NCI-H2171 (cell line): ENCODE results near the gene SLC25A1.
A peak's percentile ranks its signal among the peaks of the same experiment; 100 is the strongest.

ENCODE experiments used
- DNase-seq: peaks from one replicate; lab custom pipeline; 2025; lab: John Stamatoyannopoulos, UW

The SLC25A1 gene

DNA sequence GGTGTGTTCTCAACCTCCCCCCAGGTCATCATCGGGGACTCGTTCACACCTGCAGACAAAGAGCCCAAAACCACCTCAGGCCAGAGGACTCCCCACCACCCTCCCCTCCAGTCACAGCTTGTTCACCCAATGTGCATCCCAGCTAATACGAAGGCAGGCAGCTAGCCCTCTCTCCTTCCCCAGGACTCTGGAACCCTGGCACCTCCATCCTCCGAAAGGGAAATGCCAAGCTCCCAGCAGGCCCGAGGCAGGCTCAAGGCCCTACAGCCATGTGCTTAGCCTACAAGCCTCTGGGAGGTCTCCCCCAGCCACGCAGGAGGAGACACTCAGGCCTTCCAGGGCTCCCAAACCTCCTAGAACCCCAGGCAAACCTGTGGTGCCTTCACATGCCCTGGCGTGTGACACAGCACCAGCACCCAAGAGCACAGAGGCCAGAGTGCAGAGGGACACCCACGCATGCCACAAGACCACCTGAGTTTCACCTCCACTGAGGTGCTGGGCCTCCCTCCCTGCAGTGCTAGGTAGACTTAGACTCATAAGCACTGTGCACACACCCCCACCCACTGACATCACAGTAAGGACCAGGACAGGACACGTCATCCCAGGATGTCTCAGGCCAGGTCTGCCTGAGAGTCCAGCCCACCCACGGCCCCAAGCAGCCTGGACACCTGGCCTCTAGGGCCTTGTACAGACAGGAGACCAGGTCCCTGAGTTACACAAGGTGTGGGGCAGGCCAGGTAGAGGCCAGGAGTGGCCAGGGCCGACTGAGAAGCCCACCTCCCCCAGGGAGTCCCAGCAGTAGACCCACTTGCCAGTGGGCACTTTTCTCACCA, 40.9 kb downstream of the SLC25A1 start:
- DNase-seq, result no peak

DNA sequence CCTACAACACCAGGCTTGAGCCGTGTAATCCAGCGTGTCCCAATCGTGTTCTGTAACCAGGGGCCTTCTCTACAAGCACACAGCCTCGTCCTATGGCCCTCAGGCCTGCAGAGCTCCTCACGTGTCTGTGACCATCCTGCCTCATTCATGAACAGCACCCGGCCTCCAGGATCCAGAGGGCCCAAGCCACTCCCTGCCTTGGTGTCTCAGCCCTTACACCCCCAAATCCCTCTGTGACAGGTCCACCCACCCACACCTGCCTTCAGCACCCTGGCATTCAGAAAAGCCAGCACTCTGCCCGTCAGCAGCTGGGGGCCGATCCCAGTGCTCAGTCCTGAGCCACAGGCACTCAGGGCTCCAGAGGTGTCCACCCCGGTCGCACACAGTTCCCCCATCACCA, 41.6 kb downstream of the SLC25A1 start:
- no peak for DNase-seq

DNA sequence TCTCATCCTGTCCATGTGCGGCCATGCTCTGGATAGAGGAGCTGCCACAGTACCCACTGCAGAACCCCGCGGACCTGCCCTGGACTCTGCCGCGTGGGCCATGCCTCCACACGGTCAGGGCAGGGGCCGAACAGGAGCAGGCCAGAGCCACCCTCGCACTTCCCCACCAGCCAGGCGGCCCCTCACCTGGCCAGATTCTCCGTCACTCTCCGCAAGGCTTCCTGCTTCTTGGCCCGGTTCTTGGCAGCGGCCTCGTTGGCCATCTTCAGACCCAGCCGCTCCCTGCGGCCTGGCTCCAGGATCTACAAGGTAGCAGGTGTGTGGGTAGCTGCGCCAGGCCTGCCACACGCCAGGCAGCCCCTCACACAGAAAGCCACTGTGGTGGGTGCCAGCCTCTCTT, 43.7 kb downstream of the SLC25A1 start:
- DNase-seq, result no peak

DNA sequence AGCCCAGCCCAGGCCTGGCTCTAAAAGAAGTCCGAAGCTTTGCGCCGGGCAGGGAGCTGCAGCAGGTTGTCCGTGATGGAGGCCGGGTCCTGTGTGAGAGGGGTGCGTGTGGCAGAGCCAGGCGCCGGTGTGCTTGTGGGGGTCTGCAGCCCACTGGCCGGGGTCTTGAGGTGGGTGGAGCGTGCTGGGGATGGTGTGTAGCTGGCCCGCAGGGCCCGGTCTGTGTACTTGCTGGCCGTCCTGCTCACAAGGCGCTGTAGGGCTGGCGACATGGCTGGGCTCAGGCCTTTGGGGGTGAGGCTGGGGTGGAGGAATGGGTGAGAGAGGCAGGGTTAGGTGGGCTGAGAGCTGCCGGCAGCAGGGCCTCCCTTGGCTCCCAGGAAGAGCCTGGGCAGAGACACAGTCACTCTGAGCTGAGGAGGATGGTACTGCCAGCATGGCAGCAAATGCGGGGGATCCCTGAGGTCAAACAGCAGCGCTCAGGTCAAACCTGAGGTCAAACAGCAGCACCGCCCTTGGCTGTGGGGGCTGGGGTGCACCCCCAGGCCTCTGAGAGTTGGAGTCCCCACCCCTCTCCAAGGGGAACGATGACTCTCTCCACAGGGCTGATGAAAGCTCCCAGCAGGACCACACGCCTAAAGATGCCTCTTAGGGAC, 44.2 kb downstream of the SLC25A1 start:
- no peak for DNase-seq

DNA sequence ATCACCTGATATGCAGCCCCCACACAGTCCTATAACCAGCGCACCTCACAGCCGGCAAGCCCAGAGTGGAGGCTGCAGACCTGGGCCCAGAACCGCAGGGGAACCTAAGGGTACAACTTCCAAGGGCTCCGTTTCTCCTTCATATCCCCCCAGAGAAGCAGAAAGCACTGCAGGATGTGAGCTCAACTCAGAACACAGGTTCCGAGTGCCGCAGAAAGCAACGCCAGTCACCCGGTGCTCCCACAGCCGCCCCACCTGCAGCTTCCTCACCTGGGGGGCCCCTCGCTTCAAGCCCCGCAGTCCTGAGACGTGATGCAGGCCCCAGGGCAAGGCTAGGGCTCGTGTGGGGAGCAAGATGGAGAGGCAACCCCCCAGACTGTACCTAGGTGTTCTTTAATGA, 45.0 kb downstream of the SLC25A1 start:
- DNase-seq, result no peak

DNA sequence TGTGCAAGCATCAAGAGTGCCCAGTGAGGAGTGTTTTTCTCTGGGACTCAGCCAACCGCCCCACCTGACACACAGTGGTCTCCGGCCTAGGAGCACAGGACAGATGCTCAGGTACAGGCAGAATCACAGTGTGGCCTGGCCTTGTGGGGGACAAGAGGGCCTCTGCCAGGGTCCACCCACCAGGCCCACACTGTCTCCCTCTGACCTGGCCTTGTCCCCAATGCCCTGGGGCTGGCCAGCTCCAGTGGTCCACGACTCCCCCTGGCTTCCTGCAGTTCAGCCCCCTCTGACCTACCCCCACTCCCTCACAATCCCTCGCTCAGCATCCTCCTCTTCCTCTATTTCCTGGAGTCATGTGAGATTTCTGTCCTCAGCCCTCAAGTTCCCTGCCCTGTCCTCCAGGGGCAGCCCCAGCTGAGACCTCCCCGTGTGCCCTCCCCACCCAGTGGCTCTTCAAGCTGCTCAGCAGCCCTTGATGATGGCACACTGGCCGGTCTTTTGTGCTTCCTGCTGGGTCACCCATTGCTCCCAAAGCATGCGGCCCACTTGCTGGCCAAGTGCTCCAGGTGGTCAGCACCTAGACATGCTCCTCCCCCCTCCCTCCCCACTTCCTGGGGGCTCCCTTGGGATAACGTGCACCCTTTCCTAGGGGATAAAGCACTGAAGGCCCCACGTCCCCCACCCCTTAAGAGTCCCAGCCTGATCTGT, 45.7 kb downstream of the SLC25A1 start:
- no peak for DNase-seq

DNA sequence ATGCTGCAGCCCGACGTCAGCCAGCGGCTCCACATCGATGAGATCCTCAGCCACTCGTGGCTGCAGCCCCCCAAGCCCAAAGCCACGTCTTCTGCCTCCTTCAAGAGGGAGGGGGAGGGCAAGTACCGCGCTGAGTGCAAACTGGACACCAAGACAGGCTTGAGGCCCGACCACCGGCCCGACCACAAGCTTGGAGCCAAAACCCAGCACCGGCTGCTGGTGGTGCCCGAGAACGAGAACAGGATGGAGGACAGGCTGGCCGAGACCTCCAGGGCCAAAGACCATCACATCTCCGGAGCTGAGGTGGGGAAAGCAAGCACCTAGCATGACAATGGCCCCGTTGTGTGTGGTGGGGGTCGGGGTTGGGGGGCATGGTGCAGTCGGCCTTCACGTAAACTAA, 46.4 kb downstream of the SLC25A1 start:
- no peak for DNase-seq

DNA sequence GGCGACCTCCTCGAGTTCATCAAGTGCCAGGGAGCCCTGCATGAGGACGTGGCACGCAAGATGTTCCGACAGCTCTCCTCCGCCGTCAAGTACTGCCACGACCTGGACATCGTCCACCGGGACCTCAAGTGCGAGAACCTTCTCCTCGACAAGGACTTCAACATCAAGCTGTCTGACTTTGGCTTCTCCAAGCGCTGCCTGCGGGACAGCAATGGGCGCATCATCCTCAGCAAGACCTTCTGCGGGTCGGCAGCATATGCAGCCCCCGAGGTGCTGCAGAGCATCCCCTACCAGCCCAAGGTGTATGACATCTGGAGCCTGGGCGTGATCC, 46.9 kb downstream of the SLC25A1 start:
- no peak for DNase-seq

DNA sequence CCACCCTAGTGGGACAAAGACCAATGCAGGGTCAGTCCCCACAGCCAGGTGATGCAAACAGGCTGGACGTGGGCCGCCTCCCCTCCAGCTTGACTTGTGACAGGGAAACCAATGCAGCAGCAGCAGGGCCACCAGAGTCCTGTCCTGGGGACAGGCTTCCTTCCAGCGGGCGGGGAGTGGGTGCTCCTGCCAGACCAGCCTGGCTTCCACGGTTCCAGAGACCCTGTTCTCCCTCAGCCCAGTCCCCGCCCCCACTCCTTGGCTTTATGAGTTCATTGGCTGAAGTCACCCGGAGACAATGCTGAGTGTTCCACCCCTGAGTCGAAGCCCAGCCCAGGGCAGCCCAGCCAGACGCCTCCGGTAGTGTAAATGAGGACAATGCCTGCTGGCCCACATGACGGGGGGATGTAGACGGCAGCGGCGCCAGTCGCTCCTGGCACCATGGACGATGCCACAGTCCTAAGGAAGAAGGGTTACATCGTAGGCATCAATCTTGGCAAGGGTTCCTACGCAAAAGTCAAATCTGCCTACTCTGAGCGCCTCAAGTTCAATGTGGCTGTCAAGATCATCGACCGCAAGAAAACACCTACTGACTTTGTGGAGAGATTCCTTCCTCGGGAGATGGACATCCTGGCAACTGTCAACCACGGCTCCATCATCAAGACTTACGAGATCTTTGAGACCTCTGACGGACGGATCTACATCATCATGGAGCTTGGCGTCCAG, 47.4 kb downstream of the SLC25A1 start, which contains the start of gene TSSK2:
Gene TSSK2, plus strand, starts transcription at position 350 of the 726 bp plus-strand sequence. Its CDS starts 92 bp downstream, at position 442.
- DNase-seq, result no peak

DNA sequence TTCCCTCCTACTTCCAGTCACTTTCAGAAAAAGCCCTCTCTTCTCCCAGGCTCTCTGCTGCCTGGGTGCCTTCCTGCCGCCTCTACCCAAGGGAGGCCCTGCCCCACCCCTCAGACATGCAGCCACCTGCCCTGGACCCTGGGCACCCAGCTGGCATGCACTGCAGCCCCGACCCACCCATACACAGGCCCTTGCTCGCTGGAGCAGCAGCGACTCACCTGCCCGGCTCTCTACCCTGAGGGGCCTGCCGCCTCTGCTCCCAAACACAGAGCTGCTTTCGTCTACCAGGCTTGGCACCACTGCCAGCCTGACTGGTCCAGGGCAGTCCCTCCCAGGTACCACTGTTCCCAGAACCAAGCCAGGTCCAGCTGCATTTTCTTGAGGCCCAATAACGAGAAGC, 48.7 kb downstream of the SLC25A1 start:
- DNase-seq, result peak; percentile 23

DNA sequence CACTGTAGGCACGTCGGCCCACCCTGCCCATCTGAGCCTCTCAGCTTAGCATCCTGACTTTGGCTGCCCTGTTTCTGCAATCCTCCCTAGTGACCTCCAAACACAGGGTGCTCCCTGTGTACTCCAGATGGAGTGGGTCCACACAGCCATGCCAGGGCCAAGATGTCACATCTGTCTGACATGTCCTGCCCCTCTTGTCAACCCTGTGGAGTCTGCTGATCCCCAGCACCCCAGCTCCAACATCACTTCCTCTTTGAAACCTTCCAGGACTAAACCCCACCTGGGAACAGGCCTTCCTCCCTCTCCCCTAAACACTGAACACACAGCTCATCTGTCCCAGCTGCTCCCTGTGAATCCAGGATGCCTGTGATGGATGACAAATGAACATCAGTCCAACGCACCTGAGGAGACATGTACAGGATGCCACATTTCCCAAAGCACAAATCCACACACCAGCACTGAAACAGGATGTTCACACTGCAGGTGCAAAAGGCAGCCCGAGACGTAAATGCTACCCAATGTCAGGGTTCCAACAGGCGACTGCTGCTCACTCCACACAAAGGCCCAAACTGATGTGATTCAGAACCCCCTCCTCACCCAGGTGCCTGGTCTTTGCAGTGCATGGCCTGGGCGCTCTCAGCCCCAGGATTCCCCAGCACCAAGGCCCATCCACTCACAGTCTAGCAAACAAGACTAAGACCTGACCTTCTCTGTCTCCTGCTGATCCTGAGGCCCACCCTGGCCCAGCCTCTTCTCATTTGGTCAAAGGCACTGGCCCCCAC, 49.4 kb downstream of the SLC25A1 start:
- no peak for DNase-seq

DNA sequence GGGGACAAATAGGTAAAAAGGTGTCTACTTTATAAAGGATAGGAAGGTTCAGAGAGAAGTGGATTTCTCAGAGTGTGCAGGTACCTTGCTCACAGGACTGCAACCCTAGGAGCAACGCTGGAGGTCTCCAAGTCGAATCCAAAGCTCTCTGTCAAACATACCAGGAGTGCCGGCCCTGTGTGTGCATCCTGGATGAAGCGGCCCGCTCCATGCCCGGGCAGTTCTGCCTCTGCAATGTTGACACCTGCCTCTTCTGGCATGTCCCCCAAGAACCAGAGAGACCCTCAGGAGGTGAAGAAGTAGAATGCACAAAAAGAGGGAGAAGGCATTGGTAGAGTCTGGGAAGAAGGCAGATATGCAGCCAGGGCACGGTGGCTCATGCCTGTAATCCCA, 50.5 kb downstream of the SLC25A1 start:
- DNase-seq, result no peak

DNA sequence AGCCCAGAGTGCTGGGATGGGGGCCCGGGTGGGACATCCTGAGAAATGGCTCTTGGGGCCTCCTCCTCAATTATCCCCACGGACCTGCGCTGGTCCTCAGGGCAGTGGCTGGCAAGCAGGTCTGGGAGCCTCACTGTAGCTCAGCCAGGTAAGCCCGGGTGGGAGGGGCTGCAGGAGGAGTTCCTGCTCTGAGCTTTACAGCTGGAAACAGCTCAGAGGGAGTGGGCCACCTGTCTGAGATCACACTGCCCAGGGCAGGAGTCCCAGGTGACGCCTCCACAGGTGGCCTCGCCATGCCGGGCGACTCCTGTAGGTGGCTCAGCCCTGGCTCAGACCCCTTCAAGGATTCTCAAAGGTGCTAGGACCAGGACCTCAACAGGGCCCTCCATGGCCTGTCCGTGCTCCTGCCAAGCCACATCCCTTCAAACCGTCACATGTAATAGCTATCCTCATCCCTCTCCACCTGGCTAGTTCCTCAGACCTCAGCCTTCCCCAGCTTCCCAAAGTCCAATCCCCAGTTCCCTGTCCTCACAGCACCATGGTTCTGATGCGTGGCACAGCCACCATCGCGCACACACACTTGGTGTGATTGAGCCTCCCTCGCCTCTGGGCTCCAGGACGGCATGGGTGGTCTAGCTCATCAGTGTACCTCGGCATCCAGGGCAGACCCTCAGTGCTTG, 51.1 kb downstream of the SLC25A1 start:
- DNase-seq, result no peak

DNA sequence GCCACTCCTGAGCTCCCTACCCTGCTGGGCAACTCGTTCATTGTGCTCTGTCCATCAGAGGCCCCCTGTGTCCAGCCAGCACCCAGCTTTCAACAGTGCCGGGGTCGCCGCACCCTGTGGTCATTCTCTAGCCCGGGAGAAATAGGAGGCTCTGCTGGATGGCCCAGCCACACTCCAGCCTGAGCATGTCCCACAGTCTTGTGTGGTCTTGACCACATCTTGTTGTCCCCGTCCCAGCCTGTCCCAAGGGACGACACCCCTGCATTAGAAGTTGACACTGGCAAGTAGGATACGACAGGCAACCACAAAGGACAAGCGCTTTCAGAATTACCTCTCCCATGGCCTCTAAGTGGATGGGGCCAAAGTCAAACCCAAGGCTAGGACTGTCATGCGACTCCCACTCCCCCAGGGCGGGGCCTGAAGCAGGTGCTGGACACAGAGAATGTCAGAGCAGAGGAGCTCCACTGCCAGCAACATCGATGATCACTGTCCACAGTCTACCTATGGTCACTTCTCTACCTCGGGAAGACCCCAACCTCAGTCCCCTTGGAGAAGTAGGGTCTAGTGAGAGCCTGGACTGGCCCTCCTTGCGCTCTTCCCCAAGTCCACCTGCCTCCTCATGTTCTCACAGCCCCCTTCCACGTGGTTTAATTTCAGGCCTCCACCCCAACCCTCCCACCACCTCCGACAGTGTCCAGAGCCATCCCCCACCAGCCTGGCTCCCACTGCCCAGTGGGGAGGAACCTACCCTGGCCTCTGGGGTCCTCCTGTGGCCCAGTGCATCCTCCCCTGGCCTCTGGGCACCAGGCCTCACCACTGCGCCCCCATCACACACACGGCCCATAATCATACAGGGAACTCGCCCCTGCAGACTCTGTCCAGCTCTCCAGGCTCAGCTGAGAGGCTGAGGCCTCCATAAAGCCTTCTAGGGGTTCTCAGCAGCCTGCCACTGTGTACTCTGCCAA, 51.9 kb downstream of the SLC25A1 start:
- DNase-seq, result no peak
